SIG-M5 treated with dmso at 0.1 percent for 504 hours (cell line): ENCODE results near the gene KLF15.
A peak's percentile ranks its signal among the peaks of the same experiment; 100 is the strongest.

Source experiments
- DNase-seq: peaks from one replicate; lab custom pipeline; 2025; ENCODE audit not compliant: unreplicated experiment; lab: John Stamatoyannopoulos, UW

KLF15 gene

GRCh38 chr3:126364130-126364695, 7.0 kb upstream of the KLF15 start:
- DNase-seq: no peak

GRCh38 chr3:126361211-126361610, 4.0 kb upstream of the KLF15 start:
- DNase-seq: no peak

- no peak for DNase-seq
These were observed 3.5 kb upstream of the KLF15 start for GRCh38 chr3:126360714-126361060.

- DNase-seq: no peak
These were observed 3.0 kb upstream of the KLF15 start for GRCh38 chr3:126360046-126360713.

GRCh38 chr3:126358816-126359181, 1.6 kb upstream of the KLF15 start:
- DNase-seq: no peak

GRCh38 chr3:126358038-126358815, 1.0 kb upstream of the KLF15 start:
- peak; percentile 38 for DNase-seq

GRCh38 chr3:126356373-126357264, 589 bp downstream of the KLF15 start:
- no peak for DNase-seq

GRCh38 chr3:126355777-126356372, 1.3 kb downstream of the KLF15 start:
- no peak for DNase-seq

GRCh38 chr3:126355251-126355650, 2.0 kb downstream of the KLF15 start:
- no peak for DNase-seq

- DNase-seq: no peak
These were observed 2.4 kb downstream of the KLF15 start for GRCh38 chr3:126354776-126355175.

- DNase-seq: no peak
These were observed 3.4 kb downstream of the KLF15 start for GRCh38 chr3:126353694-126354321.

GRCh38 chr3:126352476-126353454, 4.4 kb downstream of the KLF15 start:
- DNase-seq: peak; percentile 5

GRCh38 chr3:126351771-126352475, 5.3 kb downstream of the KLF15 start:
- no peak for DNase-seq

- DNase-seq: no peak
These were observed 6.0 kb downstream of the KLF15 start for GRCh38 chr3:126351086-126351770.

- no peak for DNase-seq
These were observed 6.6 kb downstream of the KLF15 start for GRCh38 chr3:126350502-126351085.

- no peak for DNase-seq
These were observed 7.4 kb downstream of the KLF15 start for GRCh38 chr3:126349611-126350501.

- DNase-seq: no peak
These were observed 8.1 kb downstream of the KLF15 start for GRCh38 chr3:126349071-126349470.
